Measurements from ENCODE around the gene PLCL2.

Gene PLCL2

DNA sequence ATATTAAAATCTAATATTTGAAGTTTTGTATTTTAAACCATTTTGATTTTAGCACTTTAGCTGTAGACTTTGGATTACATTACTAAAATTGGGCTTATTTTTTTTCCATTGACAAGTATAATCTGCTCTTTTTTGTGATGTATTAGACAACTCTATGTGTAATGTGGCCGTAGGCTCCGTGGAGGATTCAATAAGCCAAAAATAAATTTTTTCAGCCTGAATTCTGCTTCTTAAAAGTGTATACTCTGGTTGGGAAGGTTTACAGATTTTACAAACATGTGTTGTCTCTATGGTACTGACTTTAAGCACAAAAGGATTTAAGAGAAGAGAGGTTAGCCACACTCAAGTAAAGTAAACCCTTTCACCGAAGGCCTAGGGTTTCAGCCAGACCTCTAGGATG is 110.8 kb downstream of the PLCL2 start:
- no peaks in the 10 kb centered on the region for H3F3A ChIP-seq (ENCODE audit: insufficient read depth)
- no peaks in the 10 kb centered on the region for H3K36me3 ChIP-seq (ENCODE audit: low read length)
- no peak overlapping the region for H3K27ac ChIP-seq (ENCODE audit: low read depth, low read length)
- H4K20me1 ChIP-seq (ENCODE audit: low read depth, low read length): peaks cover 9% of the 10 kb centered on the region
- H3K4me3 ChIP-seq (ENCODE audit: insufficient read depth, low read length, poor library complexity, severe bottlenecking): no peak overlapping the region
- TF ChIP-seq, protein P1, sequence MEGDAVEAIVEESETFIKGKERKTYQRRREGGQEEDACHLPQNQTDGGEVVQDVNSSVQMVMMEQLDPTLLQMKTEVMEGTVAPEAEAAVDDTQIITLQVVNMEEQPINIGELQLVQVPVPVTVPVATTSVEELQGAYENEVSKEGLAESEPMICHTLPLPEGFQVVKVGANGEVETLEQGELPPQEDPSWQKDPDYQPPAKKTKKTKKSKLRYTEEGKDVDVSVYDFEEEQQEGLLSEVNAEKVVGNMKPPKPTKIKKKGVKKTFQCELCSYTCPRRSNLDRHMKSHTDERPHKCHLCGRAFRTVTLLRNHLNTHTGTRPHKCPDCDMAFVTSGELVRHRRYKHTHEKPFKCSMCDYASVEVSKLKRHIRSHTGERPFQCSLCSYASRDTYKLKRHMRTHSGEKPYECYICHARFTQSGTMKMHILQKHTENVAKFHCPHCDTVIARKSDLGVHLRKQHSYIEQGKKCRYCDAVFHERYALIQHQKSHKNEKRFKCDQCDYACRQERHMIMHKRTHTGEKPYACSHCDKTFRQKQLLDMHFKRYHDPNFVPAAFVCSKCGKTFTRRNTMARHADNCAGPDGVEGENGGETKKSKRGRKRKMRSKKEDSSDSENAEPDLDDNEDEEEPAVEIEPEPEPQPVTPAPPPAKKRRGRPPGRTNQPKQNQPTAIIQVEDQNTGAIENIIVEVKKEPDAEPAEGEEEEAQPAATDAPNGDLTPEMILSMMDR (IDR thresholded peaks at IDR 0.05; ENCODE audit: insufficient read depth, low read length, poor library complexity, severe bottlenecking): no peak
- TF ChIP-seq EZH2phosphoT487 (conservative IDR thresholded peaks at IDR 0.05; ENCODE audit: low read length): no peak
- no peaks in the 10 kb centered on the region for H3K79me2 ChIP-seq (ENCODE audit: insufficient read depth, low read length)
- H3K9me2 ChIP-seq (replicated peaks; ENCODE audit: insufficient read depth, low read length): no peaks in the 10 kb centered on the region
- H3K9me3 ChIP-seq (ENCODE audit: insufficient read depth, low read length): no peaks in the 10 kb centered on the region
- H3K27me3 ChIP-seq (ENCODE audit: low read length): no peaks in the 10 kb centered on the region
- H2AFZ ChIP-seq (ENCODE audit: low read depth, low read length, severe bottlenecking): no peak overlapping the region
- H3K9ac ChIP-seq (ENCODE audit: low read length): no peak overlapping the region
- no peak overlapping the region for H3K4me2 ChIP-seq (ENCODE audit: low read depth, low read length, poor library complexity, severe bottlenecking)

DNA sequence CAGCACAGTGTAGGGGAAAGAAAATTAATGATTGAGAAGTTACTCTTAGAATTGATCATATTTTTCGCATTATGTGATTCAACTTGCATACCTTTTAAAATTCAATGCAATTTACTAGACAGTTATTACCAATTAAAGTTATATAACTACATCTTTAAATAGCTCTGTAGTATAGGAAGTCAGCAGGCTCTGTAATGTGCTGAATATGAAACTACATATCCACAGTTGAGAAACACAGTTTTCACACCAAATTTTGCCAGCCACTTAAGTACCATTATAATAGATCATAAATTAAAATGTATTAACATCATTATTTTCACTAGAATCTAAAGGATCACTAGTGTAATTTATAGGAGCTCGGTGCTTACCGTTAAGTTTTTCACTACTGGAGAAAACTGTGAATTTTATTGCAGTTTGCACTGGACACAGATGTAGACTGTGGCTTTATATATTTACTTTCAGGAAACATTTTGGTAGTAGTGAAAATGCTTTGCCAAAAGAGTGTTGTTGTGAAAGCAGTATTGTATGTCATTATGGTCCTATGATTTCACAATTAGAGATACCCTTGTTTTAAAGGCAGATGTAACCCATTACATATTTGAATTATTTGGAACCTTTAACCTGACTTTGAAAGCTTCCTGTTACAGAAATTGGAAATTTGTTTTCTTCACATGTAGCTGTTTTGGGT is 113.6 kb downstream of the PLCL2 start:
- Histone ChIP-seq H4K20me1 (ENCODE audit: low read depth, low read length) (peaks cover 9% of the 10 kb centered on the region; the same call in 1 of the 2 replicates), H3K9me2 (replicated peaks; ENCODE audit: insufficient read depth, low read length) (no peaks in the 10 kb centered on the region), H3F3A (ENCODE audit: insufficient read depth) (no peaks in the 10 kb centered on the region), H3K9me3 (ENCODE audit: insufficient read depth, low read length) (peaks cover 5% of the 10 kb centered on the region; the same call in 1 of the 2 replicates), H3K27me3 (ENCODE audit: low read length) (no peaks in the 10 kb centered on the region), H3K4me3 (ENCODE audit: insufficient read depth, low read length, poor library complexity, severe bottlenecking) (no peak overlapping the region), H3K9ac (ENCODE audit: low read length) (no peak overlapping the region), H2AFZ (ENCODE audit: low read depth, low read length, severe bottlenecking) (no peak overlapping the region), H3K4me2 (ENCODE audit: low read depth, low read length, poor library complexity, severe bottlenecking) (no peak overlapping the region), H3K36me3 (ENCODE audit: low read length) (no peaks in the 10 kb centered on the region), H3K79me2 (ENCODE audit: insufficient read depth, low read length) (no peaks in the 10 kb centered on the region), H3K27ac (ENCODE audit: low read depth, low read length) (no peak overlapping the region)
- no peak for TF ChIP-seq EZH2phosphoT487 (conservative IDR thresholded peaks at IDR 0.05; ENCODE audit: low read length)
- TF ChIP-seq, protein P1 (IDR thresholded peaks at IDR 0.05; ENCODE audit: insufficient read depth, low read length, poor library complexity, severe bottlenecking): no peak

DNA sequence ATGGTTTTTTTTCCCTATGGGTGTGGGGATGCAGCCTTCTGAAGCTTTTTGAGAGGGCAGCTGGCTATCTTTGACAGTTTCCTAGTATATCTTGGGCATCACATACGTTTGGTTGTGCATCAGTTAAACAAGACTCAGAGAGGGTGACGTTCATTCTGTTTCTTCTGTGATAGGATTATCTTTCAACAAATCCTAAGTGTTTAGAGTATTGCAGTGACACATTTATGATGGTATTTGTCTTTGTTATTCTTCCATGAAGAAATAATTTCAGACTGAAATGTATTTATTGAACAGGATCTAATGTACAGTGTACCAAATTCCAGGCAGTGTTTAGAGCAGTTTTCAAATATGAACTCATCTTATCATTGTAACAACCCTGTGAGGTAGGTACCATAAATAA is 114.4 kb downstream of the PLCL2 start:
- Histone ChIP-seq H3K9ac (ENCODE audit: low read length) (no peak overlapping the region), H3K36me3 (ENCODE audit: low read length) (no peaks in the 10 kb centered on the region), H3K79me2 (ENCODE audit: insufficient read depth, low read length) (no peaks in the 10 kb centered on the region), H3K9me2 (replicated peaks; ENCODE audit: insufficient read depth, low read length) (no peaks in the 10 kb centered on the region), H3F3A (ENCODE audit: insufficient read depth) (no peaks in the 10 kb centered on the region), H3K9me3 (ENCODE audit: insufficient read depth, low read length) (peaks cover 5% of the 10 kb centered on the region; the same call in 1 of the 2 replicates), H2AFZ (ENCODE audit: low read depth, low read length, severe bottlenecking) (no peak overlapping the region), H4K20me1 (ENCODE audit: low read depth, low read length) (peaks cover 9% of the 10 kb centered on the region; the same call in 1 of the 2 replicates), H3K27me3 (ENCODE audit: low read length) (no peaks in the 10 kb centered on the region), H3K4me2 (ENCODE audit: low read depth, low read length, poor library complexity, severe bottlenecking) (no peak overlapping the region), H3K4me3 (ENCODE audit: insufficient read depth, low read length, poor library complexity, severe bottlenecking) (no peak overlapping the region), H3K27ac (ENCODE audit: low read depth, low read length) (no peak overlapping the region)
- TF ChIP-seq, protein P1 (IDR thresholded peaks at IDR 0.05; ENCODE audit: insufficient read depth, low read length, poor library complexity, severe bottlenecking): no peak
- TF ChIP-seq EZH2phosphoT487 (conservative IDR thresholded peaks at IDR 0.05; ENCODE audit: low read length): no peak

All from SU-DHL-6 (cell line).